ENCODE data around the gene ABCC4.
"Not testable (repeated sequence)": the region's sequence is repeated elsewhere in the genome, so short reads cannot be mapped to it uniquely, and the experiment has no call there.

Gene ABCC4

GRCh38 chr13:95197548-95197947 is 103.7 kb downstream of the ABCC4 start:
- H3K4me3 ChIP-seq (replicated peaks; ENCODE audit: low read depth, low read length), result no peak overlapping the region
- TF ChIP-seq CTCF (IDR thresholded peaks at IDR 0.05; ENCODE audit: low read length, missing control alignments), result no peak
- no peak for DNase-seq (ENCODE audit: low read depth)

- no peak for TF ChIP-seq CTCF (IDR thresholded peaks at IDR 0.05; ENCODE audit: low read length, missing control alignments)
- DNase-seq (ENCODE audit: low read depth), result no peak
- no peak overlapping the region for H3K4me3 ChIP-seq (replicated peaks; ENCODE audit: low read depth, low read length)
These were observed 106.1 kb downstream of the ABCC4 start for GRCh38 chr13:95195146-95195545.

GRCh38 chr13:95193509-95194230 is 107.6 kb downstream of the ABCC4 start:
- DNase-seq (ENCODE audit: low read depth), result no peak
- no peak overlapping the region for H3K4me3 ChIP-seq (replicated peaks; ENCODE audit: low read depth, low read length)
- TF ChIP-seq CTCF (IDR thresholded peaks at IDR 0.05; ENCODE audit: low read length, missing control alignments), result no peak

GRCh38 chr13:95192998-95193397 is 108.3 kb downstream of the ABCC4 start:
- no peak overlapping the region for H3K4me3 ChIP-seq (replicated peaks; ENCODE audit: low read depth, low read length)
- DNase-seq (ENCODE audit: low read depth), result no peak
- no peak for TF ChIP-seq CTCF (IDR thresholded peaks at IDR 0.05; ENCODE audit: low read length, missing control alignments)

- H3K4me3 ChIP-seq (replicated peaks; ENCODE audit: low read depth, low read length), result not testable (repeated sequence)
These were observed 108.7 kb downstream of the ABCC4 start for GRCh38 chr13:95192564-95192945.

GRCh38 chr13:95191821-95192563 is 109.3 kb downstream of the ABCC4 start:
- peak; percentile 88 for DNase-seq (ENCODE audit: low read depth)
- no peak overlapping the region for H3K4me3 ChIP-seq (replicated peaks; ENCODE audit: low read depth, low read length)
- peak; percentile 98 for TF ChIP-seq CTCF (IDR thresholded peaks at IDR 0.05; ENCODE audit: low read length, missing control alignments)

More at GRCh38 chr13:95192564-95192945, 108.7 kb downstream of the ABCC4 start:
- DNase-seq (ENCODE audit: low read depth), result not testable (repeated sequence)

- no peak for DNase-seq (ENCODE audit: low read depth)
- no peak overlapping the region for H3K4me3 ChIP-seq (replicated peaks; ENCODE audit: low read depth, low read length)
- no peak for TF ChIP-seq CTCF (IDR thresholded peaks at IDR 0.05; ENCODE audit: low read length, missing control alignments)
These were observed 113.1 kb downstream of the ABCC4 start for GRCh38 chr13:95188128-95188527.

All from fibroblast of pulmonary artery (primary cell).